Measurements from ENCODE around the gene QRICH1. TPM values are rescaled to one million over a fixed set of nuclear protein-coding genes. Genes with fewer than 3 reads are reported as not detected.

QRICH1 gene
- total and polyA plus RNA-seq, 2 of the 13 experiments (the other 11 are each of a cell fraction or from before 2014, with no cell fraction given), result 52.6 to 102 TPM

DNA sequence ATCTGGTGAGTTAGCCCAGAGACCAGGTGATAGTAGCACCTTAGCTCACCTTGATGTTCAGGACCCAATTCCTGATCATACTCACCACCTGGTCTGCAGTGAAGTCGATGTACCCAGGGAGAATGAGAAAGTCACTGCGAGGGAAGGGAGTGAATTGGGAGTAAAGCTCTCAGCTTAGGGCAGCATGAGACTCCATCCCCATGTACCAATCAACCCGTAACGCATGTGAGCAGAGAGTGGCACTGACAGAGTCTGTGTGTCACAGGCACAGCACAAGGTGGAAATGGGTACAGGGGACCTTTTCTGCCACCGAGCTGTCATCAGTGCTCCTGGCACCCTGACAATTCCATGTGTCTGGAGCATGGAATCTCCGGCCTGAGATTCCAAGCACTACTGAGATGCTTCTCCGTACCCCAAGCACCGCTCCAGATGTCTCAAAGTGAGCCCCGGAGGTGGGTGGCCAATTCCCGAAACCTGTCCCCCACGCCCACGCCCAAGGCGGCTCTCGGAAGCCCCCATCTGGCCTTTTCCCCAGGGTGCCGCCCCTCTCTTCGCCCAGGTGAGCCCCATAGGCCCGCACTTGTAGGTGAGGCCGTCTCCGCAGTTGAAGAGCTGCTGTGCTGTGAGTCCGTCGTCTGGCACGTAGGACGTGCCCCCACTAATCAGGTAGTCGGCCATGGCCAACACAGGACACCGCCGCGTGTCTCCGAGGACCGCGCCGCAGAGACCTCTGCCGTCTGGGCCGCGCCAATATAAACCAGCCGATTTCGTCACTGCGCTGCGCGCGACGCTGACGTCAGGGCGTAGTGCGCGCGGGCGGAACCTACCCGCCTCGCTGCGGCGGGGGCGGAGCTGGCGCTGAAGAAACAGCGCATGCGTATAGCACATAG is 65.0 kb downstream of the QRICH1 start, which contains the start of gene IMPDH2 (continued):
- TF ChIP-seq, protein P1, sequence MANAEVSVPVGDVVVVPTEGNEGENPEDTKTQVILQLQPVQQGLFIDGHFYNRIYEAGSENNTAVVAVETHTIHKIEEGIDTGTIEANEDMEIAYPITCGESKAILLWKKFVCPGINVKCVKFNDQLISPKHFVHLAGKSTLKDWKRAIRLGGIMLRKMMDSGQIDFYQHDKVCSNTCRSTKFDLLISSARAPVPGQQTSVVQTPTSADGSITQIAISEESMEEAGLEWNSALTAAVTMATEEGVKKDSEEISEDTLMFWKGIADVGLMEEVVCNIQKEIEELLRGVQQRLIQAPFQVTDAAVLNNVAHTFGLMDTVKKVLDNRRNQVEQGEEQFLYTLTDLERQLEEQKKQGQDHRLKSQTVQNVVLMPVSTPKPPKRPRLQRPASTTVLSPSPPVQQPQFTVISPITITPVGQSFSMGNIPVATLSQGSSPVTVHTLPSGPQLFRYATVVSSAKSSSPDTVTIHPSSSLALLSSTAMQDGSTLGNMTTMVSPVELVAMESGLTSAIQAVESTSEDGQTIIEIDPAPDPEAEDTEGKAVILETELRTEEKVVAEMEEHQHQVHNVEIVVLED (CRISPR knock-in tag; IDR thresholded peaks at IDR 0.05; ENCODE audit: borderline replicate concordance), result peak; percentile 100
- no peak for TF ChIP-seq SP2 (CRISPR knock-in tag; IDR thresholded peaks at IDR 0.05)
- TF ChIP-seq ZNF709 (CRISPR knock-in tag; IDR thresholded peaks at IDR 0.05), result peak; percentile 95; the same call in 1 of the 2 replicates
- TF ChIP-seq, protein P2, sequence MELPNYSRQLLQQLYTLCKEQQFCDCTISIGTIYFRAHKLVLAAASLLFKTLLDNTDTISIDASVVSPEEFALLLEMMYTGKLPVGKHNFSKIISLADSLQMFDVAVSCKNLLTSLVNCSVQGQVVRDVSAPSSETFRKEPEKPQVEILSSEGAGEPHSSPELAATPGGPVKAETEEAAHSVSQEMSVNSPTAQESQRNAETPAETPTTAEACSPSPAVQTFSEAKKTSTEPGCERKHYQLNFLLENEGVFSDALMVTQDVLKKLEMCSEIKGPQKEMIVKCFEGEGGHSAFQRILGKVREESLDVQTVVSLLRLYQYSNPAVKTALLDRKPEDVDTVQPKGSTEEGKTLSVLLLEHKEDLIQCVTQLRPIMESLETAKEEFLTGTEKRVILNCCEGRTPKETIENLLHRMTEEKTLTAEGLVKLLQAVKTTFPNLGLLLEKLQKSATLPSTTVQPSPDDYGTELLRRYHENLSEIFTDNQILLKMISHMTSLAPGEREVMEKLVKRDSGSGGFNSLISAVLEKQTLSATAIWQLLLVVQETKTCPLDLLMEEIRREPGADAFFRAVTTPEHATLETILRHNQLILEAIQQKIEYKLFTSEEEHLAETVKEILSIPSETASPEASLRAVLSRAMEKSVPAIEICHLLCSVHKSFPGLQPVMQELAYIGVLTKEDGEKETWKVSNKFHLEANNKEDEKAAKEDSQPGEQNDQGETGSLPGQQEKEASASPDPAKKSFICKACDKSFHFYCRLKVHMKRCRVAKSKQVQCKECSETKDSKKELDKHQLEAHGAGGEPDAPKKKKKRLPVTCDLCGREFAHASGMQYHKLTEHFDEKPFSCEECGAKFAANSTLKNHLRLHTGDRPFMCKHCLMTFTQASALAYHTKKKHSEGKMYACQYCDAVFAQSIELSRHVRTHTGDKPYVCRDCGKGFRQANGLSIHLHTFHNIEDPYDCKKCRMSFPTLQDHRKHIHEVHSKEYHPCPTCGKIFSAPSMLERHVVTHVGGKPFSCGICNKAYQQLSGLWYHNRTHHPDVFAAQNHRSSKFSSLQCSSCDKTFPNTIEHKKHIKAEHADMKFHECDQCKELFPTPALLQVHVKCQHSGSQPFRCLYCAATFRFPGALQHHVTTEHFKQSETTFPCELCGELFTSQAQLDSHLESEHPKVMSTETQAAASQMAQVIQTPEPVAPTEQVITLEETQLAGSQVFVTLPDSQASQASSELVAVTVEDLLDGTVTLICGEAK (IDR thresholded peaks at IDR 0.05), result no peak
- TF ChIP-seq, protein P2 (CRISPR knock-in tag; IDR thresholded peaks at IDR 0.05), result peak; percentile 93
- no peak for TF ChIP-seq ZNF432 (CRISPR knock-in tag; IDR thresholded peaks at IDR 0.05; ENCODE audit: borderline replicate concordance)
- TF ChIP-seq HOXA9 (CRISPR knock-in tag; IDR thresholded peaks at IDR 0.05; ENCODE audit: borderline replicate concordance), result no peak
- peak; percentile 94; the same call in 1 of the 2 replicates for TF ChIP-seq ZNF33B (CRISPR knock-in tag; IDR thresholded peaks at IDR 0.05)
- TF ChIP-seq TMF1 (CRISPR knock-in tag; IDR thresholded peaks at IDR 0.05; ENCODE audit: low read depth), result no peak
- no peak for TF ChIP-seq SMC3 (IDR thresholded peaks at IDR 0.05; ENCODE audit: low read length)
- TF ChIP-seq ZFP36L1 (CRISPR knock-in tag; IDR thresholded peaks at IDR 0.05), result peak; percentile 85; the same call in 1 of the 2 replicates
- TF ChIP-seq SP140L (CRISPR knock-in tag; IDR thresholded peaks at IDR 0.05; ENCODE audit: borderline replicate concordance), result no peak
- TF ChIP-seq, protein P3, sequence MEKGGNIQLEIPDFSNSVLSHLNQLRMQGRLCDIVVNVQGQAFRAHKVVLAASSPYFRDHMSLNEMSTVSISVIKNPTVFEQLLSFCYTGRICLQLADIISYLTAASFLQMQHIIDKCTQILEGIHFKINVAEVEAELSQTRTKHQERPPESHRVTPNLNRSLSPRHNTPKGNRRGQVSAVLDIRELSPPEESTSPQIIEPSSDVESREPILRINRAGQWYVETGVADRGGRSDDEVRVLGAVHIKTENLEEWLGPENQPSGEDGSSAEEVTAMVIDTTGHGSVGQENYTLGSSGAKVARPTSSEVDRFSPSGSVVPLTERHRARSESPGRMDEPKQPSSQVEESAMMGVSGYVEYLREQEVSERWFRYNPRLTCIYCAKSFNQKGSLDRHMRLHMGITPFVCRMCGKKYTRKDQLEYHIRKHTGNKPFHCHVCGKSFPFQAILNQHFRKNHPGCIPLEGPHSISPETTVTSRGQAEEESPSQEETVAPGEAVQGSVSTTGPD (CRISPR knock-in tag; IDR thresholded peaks at IDR 0.05), result no peak
- TF ChIP-seq, protein P4, sequence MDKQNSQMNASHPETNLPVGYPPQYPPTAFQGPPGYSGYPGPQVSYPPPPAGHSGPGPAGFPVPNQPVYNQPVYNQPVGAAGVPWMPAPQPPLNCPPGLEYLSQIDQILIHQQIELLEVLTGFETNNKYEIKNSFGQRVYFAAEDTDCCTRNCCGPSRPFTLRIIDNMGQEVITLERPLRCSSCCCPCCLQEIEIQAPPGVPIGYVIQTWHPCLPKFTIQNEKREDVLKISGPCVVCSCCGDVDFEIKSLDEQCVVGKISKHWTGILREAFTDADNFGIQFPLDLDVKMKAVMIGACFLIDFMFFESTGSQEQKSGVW (CRISPR knock-in tag; IDR thresholded peaks at IDR 0.05; ENCODE audit: borderline replicate concordance), result no peak
- TF ChIP-seq ZNF225 (CRISPR knock-in tag; IDR thresholded peaks at IDR 0.05), result peak; percentile 73; the same call in 1 of the 2 replicates

Measured in HepG2 (cell line).